Type B pancreatic cell (in vitro differentiated cells): Measurements from ENCODE around the gene ADRB2. TPM values are rescaled to one million over a fixed set of nuclear protein-coding genes. Genes with fewer than 3 reads are reported as not detected.

ENCODE experiments used
- DNase-seq: peaks from one replicate; pipeline ENCODE4 v3.0.0; 2021; ENCODE audit warnings: mixed read lengths; ENCODE audit not compliant: unreplicated experiment; ENCODE audit errors: extremely low spot score
- H3K27ac Mint-ChIP-seq: 2 replicates; pipeline ENCODE4 v1.8.0; 2021; ENCODE audit warnings: mild to moderate bottlenecking, mixed read lengths
- H3K27me3 Mint-ChIP-seq: 2 replicates; pipeline ENCODE4 v1.8.0; 2021; ENCODE audit warnings: mixed read lengths
- H3K36me3 Mint-ChIP-seq: 2 replicates; pipeline ENCODE4 v1.8.0; 2021; ENCODE audit warnings: mixed read lengths
- H3K4me1 Mint-ChIP-seq: one replicate; pipeline ENCODE4 v1.8.0; 2021; ENCODE audit warnings: mixed read lengths; ENCODE audit not compliant: unreplicated experiment
- H3K4me3 Mint-ChIP-seq: 2 replicates; pipeline ENCODE4 v1.8.0; 2021; ENCODE audit warnings: mild to moderate bottlenecking, mixed read lengths
- H3K9me3 Mint-ChIP-seq: 2 replicates; pipeline ENCODE4 v1.8.0; 2021; ENCODE audit warnings: mixed read lengths
- CTCF ChIP-seq: fragments of 200-600 bp; sonication (generic); conservative IDR thresholded peaks from 2 replicates; pipeline ENCODE4 v1.5.0; 2021; ENCODE audit warnings: antibody characterized with exemption, mild to moderate bottlenecking
- long read RNA-seq: library from polyadenylated mRNA; unstranded; transcript quantifications from one replicate; pipeline ENCODE4 v2.0.0, GENCODE V29; 2020
- total RNA-seq: library from RNA; stranded (reverse); gene quantifications from 2 replicates; pipeline ENCODE4 v1.2.1, GENCODE V29; 2021; ENCODE audit warnings: low replicate concordance

Gene ADRB2
- 0.81 and 1.3 TPM in 2 replicates for total RNA-seq
- long read RNA-seq, transcript ADRB2-201 (1 exons, 3,443 nt) = major isoform, 5 of 6 reads
- long read RNA-seq, partial matches to known transcripts = 0 of 6 reads
- long read RNA-seq, other reads (novel, unspliced or antisense) = 1 of 6 reads

GRCh38 chr5:148826053-148826738 lies at the start of gene ADRB2:
Gene ADRB2, plus strand, starts transcription at chr5:148826611. Its CDS starts 221 bp downstream, at chr5:148826832.
- no peak for TF ChIP-seq CTCF
- peaks cover 16% of the 10 kb centered on the region for H3K4me1 Mint-ChIP-seq
- H3K27ac Mint-ChIP-seq = peak within 1 kb of the TSS; percentile 83
- no peaks in the 10 kb centered on the region for H3K36me3 Mint-ChIP-seq
- H3K4me3 Mint-ChIP-seq = peak within 1 kb of the TSS; percentile 92
- H3K9me3 Mint-ChIP-seq = no peaks in the 10 kb centered on the region
- peak; percentile 88 for DNase-seq
- H3K27me3 Mint-ChIP-seq = peaks cover 72% of the 10 kb centered on the region

DNA sequence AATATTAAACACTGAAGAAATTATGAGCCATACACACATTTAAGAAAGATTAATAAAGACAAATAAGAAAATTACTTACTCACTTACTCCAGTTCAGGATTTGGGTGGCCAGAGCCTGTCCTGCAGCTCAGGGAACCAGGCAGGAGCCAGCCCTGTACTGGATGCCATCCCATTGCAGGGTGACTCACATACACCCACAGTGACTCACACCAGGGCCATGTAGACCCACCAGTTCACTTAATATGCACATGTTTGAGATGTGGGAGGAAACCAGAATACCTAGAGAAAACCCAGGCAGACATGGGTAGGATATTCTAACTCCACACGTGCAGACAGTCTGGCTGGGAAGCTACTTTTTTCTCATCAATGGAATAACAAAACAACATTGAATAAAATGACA lies 49.6 kb upstream of the ADRB2 start:
- H3K4me3 Mint-ChIP-seq = no peak overlapping the region
- H3K27me3 Mint-ChIP-seq = peaks cover 9% of the 10 kb centered on the region
- H3K4me1 Mint-ChIP-seq = no peaks in the 10 kb centered on the region
- H3K27ac Mint-ChIP-seq = no peak overlapping the region
- H3K36me3 Mint-ChIP-seq = no peaks in the 10 kb centered on the region
- no peaks in the 10 kb centered on the region for H3K9me3 Mint-ChIP-seq
- no peak for DNase-seq
- TF ChIP-seq CTCF = no peak

DNA sequence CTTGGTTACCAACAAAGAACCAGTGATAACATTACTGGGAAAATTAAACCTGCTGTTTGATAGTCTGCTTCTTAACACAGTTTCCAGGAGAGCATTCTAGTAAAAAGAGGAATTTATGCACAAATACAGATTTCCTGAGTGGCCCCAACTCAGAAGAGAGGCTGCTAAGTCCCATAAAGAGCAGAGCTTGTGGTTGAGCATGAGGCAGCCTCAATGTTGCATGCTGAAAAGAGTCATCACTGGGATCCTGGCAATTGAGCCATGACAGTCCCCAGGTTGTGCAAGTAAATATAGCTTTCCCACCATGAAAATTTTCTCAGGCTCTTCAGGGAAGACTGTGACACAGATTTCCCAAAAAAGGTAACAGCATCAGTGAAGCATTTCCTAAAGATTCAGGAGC lies 47.5 kb upstream of the ADRB2 start:
- no peak for TF ChIP-seq CTCF

DNA sequence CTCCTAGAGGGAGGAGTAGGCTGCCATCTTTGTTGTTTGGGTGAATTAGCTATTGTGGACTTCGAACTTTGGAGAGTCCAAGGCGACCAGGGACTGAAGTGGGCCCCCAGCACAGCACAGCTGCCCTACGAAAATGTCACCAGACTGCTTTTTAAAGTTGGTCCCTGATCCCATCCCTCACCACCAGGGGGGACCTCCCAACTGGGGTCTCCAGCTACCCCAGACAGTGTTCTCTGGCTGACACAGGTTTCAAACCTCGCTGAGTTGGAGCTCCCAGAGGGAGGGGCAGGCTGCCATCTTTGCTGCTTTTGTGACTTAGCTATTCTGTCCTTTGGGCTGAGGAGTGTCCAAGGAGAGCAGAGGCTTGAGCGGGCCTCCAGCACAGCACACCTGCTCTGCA lies 45.7 kb upstream of the ADRB2 start:
- no peak for DNase-seq
- Mint-ChIP-seq H3K27me3 (peaks cover 3% of the 10 kb centered on the region), H3K4me1 (no peaks in the 10 kb centered on the region), H3K27ac (no peak overlapping the region), H3K4me3 (no peak overlapping the region), H3K9me3 (no peaks in the 10 kb centered on the region), H3K36me3 (no peaks in the 10 kb centered on the region)
- TF ChIP-seq CTCF = no peak

More for the DNA sequence above, 47.5 kb upstream of the ADRB2 start:
- no peak overlapping the region for H3K4me3 Mint-ChIP-seq
- no peaks in the 10 kb centered on the region for H3K9me3 Mint-ChIP-seq
- no peaks in the 10 kb centered on the region for H3K36me3 Mint-ChIP-seq
- peaks cover 3% of the 10 kb centered on the region for H3K27me3 Mint-ChIP-seq
- no peak for DNase-seq
- H3K4me1 Mint-ChIP-seq = no peaks in the 10 kb centered on the region
- H3K27ac Mint-ChIP-seq = no peak overlapping the region

GRCh38 chr5:148781766-148782165 lies 44.6 kb upstream of the ADRB2 start:
- Mint-ChIP-seq H3K27ac (no peak overlapping the region), H3K9me3 (no peaks in the 10 kb centered on the region), H3K27me3 (peaks cover 3% of the 10 kb centered on the region), H3K4me1 (no peaks in the 10 kb centered on the region), H3K36me3 (no peaks in the 10 kb centered on the region), H3K4me3 (no peak overlapping the region)
- DNase-seq = no peak
- TF ChIP-seq CTCF = no peak
